ENCODE data around the gene AUTS2. TPM values are rescaled to one million over a fixed set of nuclear protein-coding genes. Genes with fewer than 3 reads are reported as not detected.

Gene AUTS2
- total and polyA plus RNA-seq, 2 experiments from 2014 or later = 32.0 to 91.0 TPM

- no peak for ATAC-seq
- no peaks in the 10 kb centered on the region for H3F3A ChIP-seq (replicated peaks; ENCODE audit: low read depth)
- Mint-ChIP-seq H3K27me3 (ENCODE audit: insufficient read depth, low read depth, poor library complexity) (no peaks in the 10 kb centered on the region), H3K36me3 (ENCODE audit: low read depth) (no peaks in the 10 kb centered on the region), H3K9me3 (no peaks in the 10 kb centered on the region), H3K4me3 (no peak overlapping the region), H3K27ac (no peak overlapping the region), H3K4me1 (no peaks in the 10 kb centered on the region)
- H3K9me2 ChIP-seq (ENCODE audit: insufficient read depth) = no peaks in the 10 kb centered on the region
- H3K4me2 ChIP-seq = no peak overlapping the region
- H4K20me1 ChIP-seq (replicated peaks; ENCODE audit: insufficient read depth) = no peaks in the 10 kb centered on the region
- H3K36me3 ChIP-seq (ENCODE audit: insufficient read depth) = no peaks in the 10 kb centered on the region
- TF ChIP-seq ETS1 (IDR thresholded peaks at IDR 0.05) = no peak
- no peak for TF ChIP-seq NANOG (IDR thresholded peaks at IDR 0.05; ENCODE audit: borderline replicate concordance)
- TF ChIP-seq REST (IDR thresholded peaks at IDR 0.05; ENCODE audit: unreplicated experiment) = no peak
- no peak for TF ChIP-seq ZNF331 (CRISPR knock-in tag; IDR thresholded peaks at IDR 0.05; ENCODE audit: low read depth)
- no peak for TF ChIP-seq JUNB (IDR thresholded peaks at IDR 0.05; ENCODE audit: unreplicated experiment)
- TF ChIP-seq, protein P1, sequence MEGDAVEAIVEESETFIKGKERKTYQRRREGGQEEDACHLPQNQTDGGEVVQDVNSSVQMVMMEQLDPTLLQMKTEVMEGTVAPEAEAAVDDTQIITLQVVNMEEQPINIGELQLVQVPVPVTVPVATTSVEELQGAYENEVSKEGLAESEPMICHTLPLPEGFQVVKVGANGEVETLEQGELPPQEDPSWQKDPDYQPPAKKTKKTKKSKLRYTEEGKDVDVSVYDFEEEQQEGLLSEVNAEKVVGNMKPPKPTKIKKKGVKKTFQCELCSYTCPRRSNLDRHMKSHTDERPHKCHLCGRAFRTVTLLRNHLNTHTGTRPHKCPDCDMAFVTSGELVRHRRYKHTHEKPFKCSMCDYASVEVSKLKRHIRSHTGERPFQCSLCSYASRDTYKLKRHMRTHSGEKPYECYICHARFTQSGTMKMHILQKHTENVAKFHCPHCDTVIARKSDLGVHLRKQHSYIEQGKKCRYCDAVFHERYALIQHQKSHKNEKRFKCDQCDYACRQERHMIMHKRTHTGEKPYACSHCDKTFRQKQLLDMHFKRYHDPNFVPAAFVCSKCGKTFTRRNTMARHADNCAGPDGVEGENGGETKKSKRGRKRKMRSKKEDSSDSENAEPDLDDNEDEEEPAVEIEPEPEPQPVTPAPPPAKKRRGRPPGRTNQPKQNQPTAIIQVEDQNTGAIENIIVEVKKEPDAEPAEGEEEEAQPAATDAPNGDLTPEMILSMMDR (conservative IDR thresholded peaks at IDR 0.05; ENCODE audit: low read depth in 2 of 2) = no peak
- no peak for TF ChIP-seq ZNF462 (CRISPR knock-in tag; IDR thresholded peaks at IDR 0.05)
- no peak for TF ChIP-seq STAT1 (IDR thresholded peaks at IDR 0.05; ENCODE audit: unreplicated experiment)
- no peak for TF ChIP-seq EZH2phosphoT487 (IDR thresholded peaks at IDR 0.05; ENCODE audit: unreplicated experiment)
- TF ChIP-seq POLR2AphosphoS5 (IDR thresholded peaks at IDR 0.05; ENCODE audit: low read depth) = no peak
- TF ChIP-seq ZNF114 (CRISPR knock-in tag; IDR thresholded peaks at IDR 0.05) = no peak
- TF ChIP-seq EZH2 (IDR thresholded peaks at IDR 0.05; ENCODE audit: low read depth, unreplicated experiment) = no peak
- no peak for TF ChIP-seq CREB1 (CRISPR knock-in tag; IDR thresholded peaks at IDR 0.05; ENCODE audit: low read depth)
- H2AFZ ChIP-seq = no peak overlapping the region
- DNase-seq (ENCODE audit: low spot score) = no peak
- H3K27ac ChIP-seq (ENCODE audit: low read depth) = no peak overlapping the region
- H3K4me3 ChIP-seq = no peak overlapping the region
- H3K4me1 ChIP-seq (ENCODE audit: insufficient read depth) = no peaks in the 10 kb centered on the region
- no peaks in the 10 kb centered on the region for H3K27me3 ChIP-seq (ENCODE audit: insufficient read depth)
- no peaks in the 10 kb centered on the region for H3K79me2 ChIP-seq (replicated peaks; ENCODE audit: insufficient read depth)
Observed at GRCh38 chr7:70439651-70440050, 841.4 kb downstream of the AUTS2 start.

Data from GM23338 (cell line).